GM19372 (cell line): ENCODE measurements around the gene KLHL12.

Experiments used
- ATAC-seq: cut with Tn5 transposase; IDR thresholded peaks from one replicate; pipeline ENCODE4 v1.9.1; 2021; ENCODE audit warnings: mild to moderate bottlenecking, low read depth, moderate library complexity; ENCODE audit not compliant: unreplicated experiment

KLHL12 gene

GRCh38 chr1:202844935-202845334, 82.1 kb downstream of the KLHL12 start:
- no peak for ATAC-seq

- ATAC-seq: no peak
These were observed 82.8 kb downstream of the KLHL12 start for GRCh38 chr1:202844259-202844658.

- ATAC-seq: no peak
These were observed 84.0 kb downstream of the KLHL12 start for GRCh38 chr1:202843081-202843480.
